T-helper 17 cell (primary cell): ENCODE measurements around the gene ZNF429. TPM values are rescaled to one million over a fixed set of nuclear protein-coding genes. Genes with fewer than 3 reads are reported as not detected.
A peak's percentile ranks its signal among the peaks of the same experiment; 100 is the strongest.
"Not testable (repeated sequence)": the region's sequence is repeated elsewhere in the genome, so short reads cannot be mapped to it uniquely, and the experiment has no call there.

Source experiments
- ATAC-seq: fragments of 150-1000 bp; cut with Tn5 transposase; 2 replicates; pipeline ENCODE4 v1.10.0; 2021; ENCODE audit warnings: mild to moderate bottlenecking, moderate library complexity
- DNase-seq, 3 donors: peaks; one replicate each; pipeline versions ENCODE4 v3.0.0 to v3.0.0-alpha.2; 2020 to 2021
- H3K9me3 ChIP-seq: one replicate; pipeline ENCODE4 v1.7.0; 2013; ENCODE audit warnings: low read length, mild to moderate bottlenecking; ENCODE audit not compliant: control insufficient read depth, poor library complexity, severe bottlenecking
- H3K27ac Mint-ChIP-seq: one replicate; pipeline ENCODE4 v1.8.0; 2022; ENCODE audit warnings: mild to moderate bottlenecking, moderate library complexity, mixed read lengths
- H3K27me3 Mint-ChIP-seq: one replicate; pipeline ENCODE4 v1.8.0; 2022; ENCODE audit warnings: mixed read lengths
- H3K36me3 Mint-ChIP-seq: one replicate; pipeline ENCODE4 v1.8.0; 2022; ENCODE audit warnings: low read depth, mixed read lengths
- H3K4me1 Mint-ChIP-seq: one replicate; pipeline ENCODE4 v1.8.0; 2022; ENCODE audit warnings: mild to moderate bottlenecking, mixed read lengths
- H3K4me3 Mint-ChIP-seq: one replicate; pipeline ENCODE4 v1.8.0; 2022; ENCODE audit warnings: mild to moderate bottlenecking, moderate library complexity, mixed read lengths
- total RNA-seq, 4 donors: library from RNA in 2 of 4; stranded (reverse) in 2 of 4; gene quantifications; one replicate each; pipeline ENCODE4 v1.2.3 and lab custom pipeline; 2022 to 2026

Gene ZNF429
- total RNA-seq, 2 donors from 2014 or later = 10.7 to 12.4 TPM

DNA sequence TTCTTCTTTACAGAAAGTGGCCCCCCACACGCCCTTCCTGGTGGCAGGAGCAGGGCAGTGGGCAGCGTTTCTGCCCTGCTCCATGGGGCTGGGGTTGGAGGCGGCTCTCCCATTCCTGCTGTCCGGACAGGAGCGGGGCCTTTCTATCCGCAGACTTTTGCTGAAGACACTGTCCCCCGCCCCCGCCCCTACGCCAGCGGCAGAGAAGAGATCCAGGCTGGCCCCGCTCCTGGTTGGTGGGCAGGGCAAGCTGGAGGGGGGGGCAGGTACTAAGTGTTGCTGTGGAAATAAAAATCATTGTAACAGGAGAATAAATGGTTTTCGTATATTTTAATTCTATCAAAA is 81.7 kb downstream of the ZNF429 start:
- no peaks in the 10 kb centered on the region for H3K36me3 Mint-ChIP-seq
- peak overlapping the region; percentile 67 for H3K27ac Mint-ChIP-seq
- DNase-seq (no peak), ATAC-seq (no peak)
- H3K4me1 Mint-ChIP-seq = peaks cover 12% of the 10 kb centered on the region
- H3K27me3 Mint-ChIP-seq = peaks cover 19% of the 10 kb centered on the region
- H3K9me3 ChIP-seq = no peaks in the 10 kb centered on the region
- H3K4me3 Mint-ChIP-seq = peak overlapping the region; percentile 86

DNA sequence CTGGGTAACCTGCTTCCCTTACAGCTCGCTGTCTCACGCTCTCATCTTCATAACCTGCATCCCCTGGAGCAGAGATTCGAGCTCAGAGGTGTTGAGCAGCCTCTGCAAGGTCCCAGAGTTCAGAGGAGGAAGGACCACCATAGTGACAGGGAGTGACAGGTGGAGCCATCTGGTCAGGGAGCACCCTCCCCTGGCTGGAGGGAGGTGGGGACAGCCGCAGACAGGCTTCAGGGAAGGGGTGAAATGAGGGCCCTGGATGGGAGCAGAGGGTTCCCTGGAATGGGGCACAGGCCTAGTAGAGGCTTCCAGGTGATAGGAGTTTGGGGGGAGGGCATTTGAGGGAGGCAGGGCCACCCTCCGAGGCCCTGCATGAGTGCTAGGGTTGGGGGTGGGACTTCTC is 82.1 kb downstream of the ZNF429 start:
- Mint-ChIP-seq H3K27ac (peak overlapping the region; percentile 67), H3K4me3 (peak overlapping the region; percentile 86), H3K4me1 (peaks cover 12% of the 10 kb centered on the region), H3K27me3 (peaks cover 19% of the 10 kb centered on the region), H3K36me3 (no peaks in the 10 kb centered on the region)
- ATAC-seq = no peak
- DNase-seq = no peak
- H3K9me3 ChIP-seq = no peaks in the 10 kb centered on the region

DNA sequence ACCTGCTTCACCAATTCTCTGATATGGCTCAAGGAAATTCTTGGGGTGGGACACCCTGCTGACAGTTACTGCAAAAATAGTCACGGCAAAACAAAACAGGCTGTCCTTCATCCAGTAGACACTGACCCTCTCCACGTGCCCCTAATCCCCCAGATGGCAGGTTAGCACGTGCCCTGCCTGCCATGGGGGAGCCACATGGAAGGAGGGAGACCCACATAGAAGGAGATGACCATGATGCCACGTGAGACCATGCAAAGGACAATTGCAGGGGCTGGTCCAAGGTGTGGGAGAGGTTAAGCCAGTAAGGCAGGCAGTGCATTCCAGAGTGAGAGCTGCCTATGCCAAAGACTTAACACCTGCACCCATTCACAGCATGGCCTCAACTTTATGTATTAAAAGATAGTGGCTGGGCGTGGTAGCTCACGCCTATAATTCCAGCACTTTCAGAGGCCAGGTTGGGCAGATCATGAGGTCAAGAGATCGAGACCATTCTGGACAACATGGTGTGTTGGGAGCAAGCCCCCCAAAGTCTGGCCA is 82.7 kb downstream of the ZNF429 start:
- ATAC-seq (no peak), DNase-seq (no peak)
- no peaks in the 10 kb centered on the region for H3K9me3 ChIP-seq
- Mint-ChIP-seq H3K4me3 (peak overlapping the region; percentile 86), H3K4me1 (peaks cover 12% of the 10 kb centered on the region), H3K27me3 (peaks cover 19% of the 10 kb centered on the region), H3K27ac (peak overlapping the region; percentile 67), H3K36me3 (no peaks in the 10 kb centered on the region)

DNA sequence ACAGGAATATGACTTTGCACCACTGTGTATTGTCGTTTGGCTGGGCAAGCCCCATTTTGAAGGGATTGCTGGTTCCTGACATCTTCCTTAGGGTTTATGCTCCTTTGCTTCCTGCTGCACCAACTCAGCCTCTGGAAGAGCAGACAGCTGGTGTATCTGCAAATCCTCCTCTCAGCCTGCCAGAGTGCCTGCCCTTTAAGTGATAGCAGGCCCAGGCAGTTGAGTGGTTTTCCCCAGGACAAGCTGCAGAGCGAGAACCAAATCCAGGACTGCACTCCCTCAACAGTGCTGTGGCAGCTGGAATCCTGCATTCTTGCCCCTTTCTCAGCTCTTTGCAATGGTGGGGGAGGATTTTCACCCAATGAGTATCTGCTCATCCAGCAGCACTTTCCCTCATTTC is 85.5 kb downstream of the ZNF429 start:
- no peak overlapping the region for H3K27ac Mint-ChIP-seq
- no peaks in the 10 kb centered on the region for H3K9me3 ChIP-seq
- H3K27me3 Mint-ChIP-seq = peaks cover 12% of the 10 kb centered on the region
- ATAC-seq (no peak), DNase-seq (no peak)
- H3K4me3 Mint-ChIP-seq = no peak overlapping the region
- no peaks in the 10 kb centered on the region for H3K36me3 Mint-ChIP-seq
- H3K4me1 Mint-ChIP-seq = peaks cover 7% of the 10 kb centered on the region

DNA sequence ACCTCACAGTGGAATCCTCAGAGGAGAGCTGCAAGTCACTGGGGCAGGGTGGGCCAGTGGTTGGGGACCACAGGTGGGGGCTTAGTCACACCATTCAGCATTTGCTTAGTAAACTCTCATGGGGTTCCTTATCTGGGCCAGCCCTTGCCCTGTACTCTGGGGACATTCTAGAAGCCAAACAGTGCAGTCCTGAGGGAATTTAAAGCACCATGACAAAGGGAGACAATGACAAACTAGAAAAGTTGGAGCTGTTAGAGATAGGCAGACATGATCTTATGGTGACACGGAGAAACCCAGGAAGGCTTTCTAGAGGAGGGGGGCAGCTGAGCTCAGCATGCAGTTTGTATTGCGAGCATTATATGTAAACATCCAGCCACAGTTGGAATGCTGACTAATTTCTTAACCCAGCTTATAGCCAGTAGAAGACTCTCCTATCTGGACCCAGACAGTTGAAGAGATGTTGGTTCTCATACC is 87.6 kb downstream of the ZNF429 start:
- H3K4me1 Mint-ChIP-seq = peaks cover 2% of the 10 kb centered on the region
- no peaks in the 10 kb centered on the region for H3K36me3 Mint-ChIP-seq
- ATAC-seq (no peak), DNase-seq (no peak)
- H3K27me3 Mint-ChIP-seq = no peaks in the 10 kb centered on the region
- H3K4me3 Mint-ChIP-seq = no peak overlapping the region
- no peak overlapping the region for H3K27ac Mint-ChIP-seq
- H3K9me3 ChIP-seq = no peaks in the 10 kb centered on the region

- H3K36me3 Mint-ChIP-seq = no peaks in the 10 kb centered on the region
- ATAC-seq (no peak), DNase-seq (no peak)
- no peak overlapping the region for H3K4me3 Mint-ChIP-seq
- H3K27ac Mint-ChIP-seq = no peak overlapping the region
- peaks cover 2% of the 10 kb centered on the region for H3K4me1 Mint-ChIP-seq
- H3K9me3 ChIP-seq = no peaks in the 10 kb centered on the region
- no peaks in the 10 kb centered on the region for H3K27me3 Mint-ChIP-seq
These were observed 88.1 kb downstream of the ZNF429 start for GRCh38 chr19:21593502-21593901.

DNA sequence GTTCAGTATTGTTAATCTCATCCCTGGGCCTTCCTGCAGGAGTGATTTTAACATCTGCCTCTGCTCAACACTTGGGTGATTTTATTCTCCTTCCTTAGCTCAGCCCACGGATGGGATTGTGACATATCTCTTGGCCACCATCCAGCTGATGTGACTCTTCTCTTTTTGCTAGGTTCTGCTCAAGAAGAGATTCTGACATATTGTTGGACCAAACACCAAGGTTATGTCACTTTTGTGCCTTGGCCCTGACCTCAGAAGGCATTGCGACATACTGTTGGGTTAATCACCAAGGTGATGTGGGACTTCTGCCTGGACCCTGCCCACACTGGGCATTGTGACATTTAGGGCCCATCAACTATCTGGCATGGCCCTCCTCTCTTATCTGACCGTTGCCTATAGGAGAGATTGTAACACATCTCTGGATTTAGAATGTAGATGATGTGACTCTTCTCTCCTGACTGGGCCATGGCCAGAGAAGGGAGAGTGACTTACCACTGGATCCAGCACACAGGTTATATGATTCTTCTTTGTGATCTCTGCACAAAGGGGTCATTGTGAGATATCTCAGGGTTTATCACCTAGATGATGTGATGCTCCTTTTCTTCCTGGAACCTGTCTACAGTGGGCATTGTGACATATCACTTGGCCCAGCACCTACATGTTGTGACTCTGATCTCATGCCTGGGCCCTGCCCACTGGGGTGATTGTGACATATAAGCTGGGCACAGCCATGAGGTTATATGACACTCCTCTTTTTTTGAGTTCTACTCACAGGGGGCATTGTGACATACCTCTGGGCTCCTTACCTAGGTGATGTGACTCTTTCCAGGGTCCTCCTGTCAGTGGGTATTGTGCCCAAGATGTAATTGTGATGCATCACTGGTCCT is 88.8 kb downstream of the ZNF429 start:
- Mint-ChIP-seq H3K4me3 (no peak overlapping the region), H3K27me3 (no peaks in the 10 kb centered on the region), H3K27ac (no peak overlapping the region), H3K36me3 (no peaks in the 10 kb centered on the region), H3K4me1 (peaks cover 2% of the 10 kb centered on the region)
- DNase-seq (no peak), ATAC-seq (peak; percentile 23)
- peaks cover under 1% of the 10 kb centered on the region for H3K9me3 ChIP-seq

GRCh38 chr19:21595185-21595584 is 89.8 kb downstream of the ZNF429 start:
- DNase-seq = no peak
- no peak for ATAC-seq
- Mint-ChIP-seq H3K27me3 (no peaks in the 10 kb centered on the region), H3K36me3 (no peaks in the 10 kb centered on the region), H3K27ac (no peak overlapping the region), H3K4me3 (no peak overlapping the region), H3K4me1 (peaks cover 2% of the 10 kb centered on the region)
- peaks cover 4% of the 10 kb centered on the region for H3K9me3 ChIP-seq

- H3K4me3 Mint-ChIP-seq = no peak overlapping the region
- H3K27ac Mint-ChIP-seq = no peak overlapping the region
- peaks cover 4% of the 10 kb centered on the region for H3K9me3 ChIP-seq
- DNase-seq = no peak
- no peaks in the 10 kb centered on the region for H3K36me3 Mint-ChIP-seq
- ATAC-seq = no peak
- H3K4me1 Mint-ChIP-seq = peaks cover 25% of the 10 kb centered on the region
- H3K27me3 Mint-ChIP-seq = no peaks in the 10 kb centered on the region
These were observed 96.8 kb downstream of the ZNF429 start for GRCh38 chr19:21602082-21602658.

GRCh38 chr19:21602659-21603430 is 97.4 kb downstream of the ZNF429 start:
- H3K27ac Mint-ChIP-seq = not testable (repeated sequence)
- peak overlapping the region; percentile 92 for H3K4me3 Mint-ChIP-seq

GRCh38 chr19:21603431-21604231 is 98.2 kb downstream of the ZNF429 start:
- Mint-ChIP-seq H3K36me3 (no peaks in the 10 kb centered on the region), H3K27me3 (no peaks in the 10 kb centered on the region), H3K4me3 (peak overlapping the region; percentile 92), H3K4me1 (peaks cover 25% of the 10 kb centered on the region), H3K27ac (peak overlapping the region; percentile 89)
- ATAC-seq = no peak
- no peak for DNase-seq
- peaks cover 4% of the 10 kb centered on the region for H3K9me3 ChIP-seq

More at GRCh38 chr19:21602659-21603430, 97.4 kb downstream of the ZNF429 start:
- peaks cover 25% of the 10 kb centered on the region for H3K4me1 Mint-ChIP-seq
- H3K36me3 Mint-ChIP-seq, H3K9me3 ChIP-seq, ATAC-seq, H3K27me3 Mint-ChIP-seq, DNase-seq: not testable (repeated sequence)

- Mint-ChIP-seq H3K4me1 (peaks cover 25% of the 10 kb centered on the region), H3K27ac (peak overlapping the region; percentile 89), H3K27me3 (no peaks in the 10 kb centered on the region), H3K4me3 (peak overlapping the region; percentile 92), H3K36me3 (no peaks in the 10 kb centered on the region)
- ATAC-seq (peak; percentile 54), DNase-seq (no peak)
- H3K9me3 ChIP-seq = peaks cover under 1% of the 10 kb centered on the region
These were observed 99.0 kb downstream of the ZNF429 start for GRCh38 chr19:21604351-21604926.
